HepG2 (cell line): ENCODE data around the gene SLC35F1. TPM values are rescaled to one million over a fixed set of nuclear protein-coding genes. Genes with fewer than 3 reads are reported as not detected.

Experiments used
- ATAC-seq: fragments of 200-7000 bp; cut with Tn5 transposase; 3 replicates; pipeline ENCODE4 v1.9.1; 2020; ENCODE audit warnings: mild to moderate bottlenecking, moderate library complexity
- BruUV-seq: library from RNA; stranded (reverse); fragments of 400-500 nt; replicated peaks from 2 replicates; lab custom pipeline; 2021; lab: Mats Ljungman, UMichigan
- CTCF ChIA-PET: fragments of 300-600 bp; formaldehyde crosslinking; extraction: SDS; loops from one replicate; lab custom pipeline; 2021; ENCODE audit warnings: low total read pairs, inconsistent platforms, low intra/inter-chr PET ratio; lab: Yijun Ruan, JAX
- POLR2A ChIA-PET: fragments of 350-600 bp; sonication (Branson Sonifier 250); formaldehyde crosslinking; loops from one replicate; lab custom pipeline; 2020; ENCODE audit warnings: antibody characterized with exemption, inconsistent platforms; lab: Yijun Ruan, JAX
- DNase-seq: peaks from one replicate; pipeline ENCODE4 v3.0.0-alpha.2; 2015; ENCODE audit warnings: low spot score
- FAIRE-seq: peaks from 3 replicates; lab custom pipeline; 2011; peaks lifted over from hg19 to GRCh38; lab: Jason Lieb, UNC
- H2AFZ ChIP-seq: one replicate; pipeline ENCODE4 v1.6.1; 2011; ENCODE audit warnings: low read length, inconsistent platforms
- H3K27ac ChIP-seq: fragments of 300-600 bp; 3 replicates; pipeline ENCODE4 v1.8.0; 2011; ENCODE audit warnings: mixed run types, mild to moderate bottlenecking, mixed read lengths, low read length, inconsistent platforms; ENCODE audit not compliant: insufficient read depth; ENCODE audit errors: extremely low read length
- H3K27me3 ChIP-seq, 2 experiments: fragments of 200-600 bp in 1 of 2; 2 replicates in 1 of 2; 3 replicates in 1 of 2; pipeline versions ENCODE4 v1.6.0 to v1.8.0; 2011; ENCODE audit warnings: low read length in 2 of 2, mild to moderate bottlenecking in 2 of 2, moderate library complexity in 2 of 2, inconsistent platforms in 1 of 2; ENCODE audit not compliant: insufficient read depth in 2 of 2, control insufficient read depth in 1 of 2
- H3K36me3 ChIP-seq, 2 experiments: fragments of 200-600 bp in 1 of 2; replicated peaks in 1 of 2; 2 replicates in 1 of 2; 3 replicates in 1 of 2; pipeline versions ENCODE4 v1.5.1 to v1.8.0; 2011; ENCODE audit warnings: low read length in 2 of 2, inconsistent platforms in 1 of 2; ENCODE audit not compliant: insufficient read depth in 2 of 2, control insufficient read depth in 1 of 2
- H3K4me1 ChIP-seq: 2 replicates; pipeline ENCODE4 v1.5.1; 2012; ENCODE audit warnings: low read length, inconsistent platforms; ENCODE audit not compliant: insufficient read depth
- H3K4me2 ChIP-seq: 2 replicates; pipeline ENCODE4 v1.6.0; 2011; ENCODE audit warnings: low read depth, low read length, inconsistent platforms
- H3K4me3 ChIP-seq, 3 experiments: fragments of 200-600 bp in 1 of 3; sonication (generic), shearing (Covaris generic) in 1 of 3; replicated peaks in 1 of 3; 2 replicates each; pipeline ENCODE4 v1.5.1; 2011 to 2016; ENCODE audit warnings: low read length in 3 of 3, inconsistent platforms in 2 of 3, low read depth in 2 of 3, mild to moderate bottlenecking in 2 of 3, control low read depth in 1 of 3, mixed read lengths in 1 of 3; ENCODE audit not compliant: insufficient read depth in 1 of 3
- H3K79me2 ChIP-seq: one replicate; pipeline ENCODE4 v1.6.1; 2011; ENCODE audit warnings: low read length, inconsistent platforms; ENCODE audit not compliant: insufficient read depth
- H3K9ac ChIP-seq: 2 replicates; pipeline ENCODE4 v1.6.0; 2011; ENCODE audit warnings: mild to moderate bottlenecking, low read depth, low read length, inconsistent platforms; ENCODE audit not compliant: insufficient read depth
- H3K9me3 ChIP-seq: 2 replicates; pipeline ENCODE4 v1.5.1; 2012; ENCODE audit warnings: mild to moderate bottlenecking, low read length
- H4K20me1 ChIP-seq: 2 replicates; pipeline ENCODE4 v1.6.0; 2011; ENCODE audit warnings: inconsistent platforms, mild to moderate bottlenecking, low read length, moderate library complexity; ENCODE audit not compliant: insufficient read depth
- CERS6 ChIP-seq: sonication (generic); formaldehyde crosslinking; IDR thresholded peaks from 2 replicates; pipeline ENCODE4 v1.5.0; 2020; ENCODE audit warnings: missing genetic modification reagents
- IRF1 ChIP-seq: sonication (generic); formaldehyde crosslinking; IDR thresholded peaks from 2 replicates; pipeline ENCODE4 v1.4.0; 2020; ENCODE audit warnings: low read depth, mild to moderate bottlenecking, missing genetic modification reagents
- KLF12 ChIP-seq: sonication (generic); formaldehyde crosslinking; IDR thresholded peaks from 2 replicates; pipeline ENCODE4 v1.4.0; 2020; ENCODE audit warnings: missing genetic modification reagents, borderline replicate concordance
- MAX ChIP-seq: IDR thresholded peaks from 2 replicates; pipeline ENCODE4 v1.6.1; 2012; ENCODE audit warnings: inconsistent platforms
- NBN ChIP-seq: fragments of 450-650 bp; conservative IDR thresholded peaks from 2 replicates; pipeline ENCODE4 v1.6.1; 2017
- PHB2 ChIP-seq: fragments of 450-650 bp; IDR thresholded peaks from 2 replicates; pipeline ENCODE4 v1.6.1; 2018; ENCODE audit not compliant: partially characterized antibody
- RERE ChIP-seq: IDR thresholded peaks from 2 replicates; pipeline ENCODE4 v1.6.1; 2016; ENCODE audit warnings: low read depth, missing genetic modification reagents, missing compliant biosample characterization
- SYNCRIP ChIP-seq: fragments of 200-400 bp; formaldehyde crosslinking; IDR thresholded peaks from 2 replicates; pipeline ENCODE4 v1.6.1; 2018; ENCODE audit warnings: mild to moderate bottlenecking, low read depth, low read length; ENCODE audit not compliant: insufficient read depth
- TAF1 ChIP-seq: sonication (generic); formaldehyde crosslinking; IDR thresholded peaks from 2 replicates; pipeline ENCODE4 v1.4.0; 2020; ENCODE audit warnings: missing genetic modification reagents
- ZFP36L1 ChIP-seq: sonication (generic); formaldehyde crosslinking; IDR thresholded peaks from 2 replicates; pipeline ENCODE4 v1.8.0; 2022; ENCODE audit warnings: mild to moderate bottlenecking, missing genetic modification reagents, moderate library complexity
- ZFYVE20 ChIP-seq: sonication (generic); formaldehyde crosslinking; IDR thresholded peaks from 2 replicates; pipeline ENCODE4 v1.8.0; 2023; ENCODE audit warnings: low read depth, mild to moderate bottlenecking, moderate library complexity, missing genetic modification reagents, borderline replicate concordance
- ZKSCAN1 ChIP-seq: fragments of 150-350 bp; IDR thresholded peaks from 2 replicates; pipeline ENCODE4 v1.6.1; 2014; ENCODE audit warnings: low read length
- ZNF24 ChIP-seq: fragments of 450-650 bp; IDR thresholded peaks from 2 replicates; pipeline ENCODE4 v1.6.1; 2017; ENCODE audit warnings: antibody characterized with exemption, mild to moderate bottlenecking
- ZNF253 ChIP-seq: sonication (generic); formaldehyde crosslinking; IDR thresholded peaks from 2 replicates; pipeline ENCODE4 v1.8.0; 2022; ENCODE audit warnings: mild to moderate bottlenecking, missing genetic modification reagents, borderline replicate concordance
- ZNF275 ChIP-seq: sonication (generic); formaldehyde crosslinking; IDR thresholded peaks from 2 replicates; pipeline ENCODE4 v1.8.0; 2022; ENCODE audit warnings: missing genetic modification reagents, mild to moderate bottlenecking, inconsistent platforms, borderline replicate concordance
- ZNF329 ChIP-seq: sonication (generic); formaldehyde crosslinking; IDR thresholded peaks from 2 replicates; pipeline ENCODE4 v1.9.0; 2021; ENCODE audit warnings: low read depth, mild to moderate bottlenecking, missing genetic modification reagents
- ZNF678 ChIP-seq: sonication (generic); formaldehyde crosslinking; IDR thresholded peaks from 2 replicates; pipeline ENCODE4 v1.4.0; 2020; ENCODE audit warnings: mild to moderate bottlenecking, missing genetic modification reagents
- ZNF777 ChIP-seq: sonication (generic); formaldehyde crosslinking; IDR thresholded peaks from 2 replicates; pipeline ENCODE4 v1.4.0; 2020; ENCODE audit warnings: missing genetic modification reagents
- WGBS: methylation state at CpG from one replicate; pipeline ENCODE4 v1.1.6; 2017; ENCODE audit warnings: low lambda C conversion rate; 5-methylcytosine and 5-hydroxymethylcytosine counted together
- in situ Hi-C: cut with HindIII; loops from 2 replicates; pipeline ENCODE4 v1.10.0; 2017; ENCODE audit warnings: low pct_unique_long_range_greater_than_20kb; ENCODE audit not compliant: extremely low pct_ligation_motif_present
- intact Hi-C: fragments of 100-400 bp; cut with micrococcal nuclease; formaldehyde crosslinking; loops from one replicate; pipeline ENCODE4 v1.10.0; 2022; ENCODE audit not compliant: unreplicated experiment
- polyA plus RNA-seq, 8 experiments: library from polyadenylated mRNA; depleted of rRNA in 3 of 8; stranded (reverse) in 7 of 8; unstranded in 1 of 8; fragments of >200 nt; fragmentation: Illumina TruSeq in 4 of 8; extraction: Trizol in 4 of 8; gene quantifications; 2 replicates each; pipeline versions ENCODE4 v1.2.1 to v1.2.3, GENCODE V29; 2011 to 2016; ENCODE audit warnings: low read depth in 4 of 8, missing spikeins in 1 of 8, mixed read lengths in 1 of 8; ENCODE audit not compliant: insufficient read depth in 1 of 8
- total RNA-seq, 5 experiments: library from RNA; depleted of rRNA; stranded (reverse); fragments of >200 nt; fragmentation: Illumina TruSeq; extraction: Trizol; gene quantifications; 2 replicates each; pipeline ENCODE4 v1.2.3, GENCODE V29; 2016; ENCODE audit warnings: low read depth in 1 of 5

The SLC35F1 gene
- total and polyA plus RNA-seq, 2 of the 13 experiments (the other 11 are each of a cell fraction or from before 2014, with no cell fraction given): 0.01 TPM; not detected in 1

GRCh38 chr6:118313762-118314161 lies 406.7 kb downstream of the SLC35F1 start:
- no peak for FAIRE-seq
- in situ Hi-C loops: no loop called here
- TF ChIP-seq ZKSCAN1 (no peak), ZNF275 (CRISPR knock-in tag) (no peak), PHB2 (no peak), SYNCRIP (no peak), ZNF24 (no peak), TAF1 (CRISPR knock-in tag) (no peak), IRF1 (CRISPR knock-in tag) (no peak), CERS6 (CRISPR knock-in tag) (no peak), ZNF678 (CRISPR knock-in tag) (no peak), ZNF329 (no peak), ZNF253 (CRISPR knock-in tag) (no peak), ZFYVE20 (no peak), MAX (no peak), ZFP36L1 (no peak), NBN (no peak), RERE (CRISPR knock-in tag) (no peak), KLF12 (CRISPR knock-in tag) (no peak), ZNF777 (CRISPR knock-in tag) (no peak)
- ChIA-PET CTCF (no interaction called here), POLR2A (no interaction called here)
- H2AFZ ChIP-seq: no peak overlapping the region
- H3K9me3 ChIP-seq: no peaks in the 10 kb centered on the region
- no peak overlapping the region for H3K4me3 ChIP-seq
- no peak overlapping the region for H3K9ac ChIP-seq
- H4K20me1 ChIP-seq: no peaks in the 10 kb centered on the region
- intact Hi-C loops: no loop called here
- no peak for ATAC-seq
- BruUV-seq: no TSS peak
- H3K27ac ChIP-seq: no peak overlapping the region
- no peaks in the 10 kb centered on the region for H3K79me2 ChIP-seq
- H3K27me3 ChIP-seq: no peaks in the 10 kb centered on the region; a peak in 1 of 5 replicates
- no peaks in the 10 kb centered on the region for H3K36me3 ChIP-seq
- H3K4me1 ChIP-seq: no peaks in the 10 kb centered on the region
- H3K4me2 ChIP-seq: no peak overlapping the region
- DNase-seq: no peak
- WGBS: 38% methylated on average over 3 of the region's 3 CpGs
